PC-9 (cell line): ENCODE results near the gene RFTN1.

Source experiments
- EZH2 ChIP-seq: fragments of 200-600 bp; sonication (generic); IDR thresholded peaks from 2 replicates; pipeline ENCODE4 v1.8.0; 2017; ENCODE audit warnings: antibody characterized with exemption, low read depth
- TF ChIP-seq, protein P1 (sequence below): fragments of 200-600 bp; sonication (generic); conservative IDR thresholded peaks from 2 replicates; pipeline ENCODE4 v1.6.1; 2017; ENCODE audit warnings: mixed run types, antibody characterized with exemption, mild to moderate bottlenecking, moderate library complexity

DNA sequence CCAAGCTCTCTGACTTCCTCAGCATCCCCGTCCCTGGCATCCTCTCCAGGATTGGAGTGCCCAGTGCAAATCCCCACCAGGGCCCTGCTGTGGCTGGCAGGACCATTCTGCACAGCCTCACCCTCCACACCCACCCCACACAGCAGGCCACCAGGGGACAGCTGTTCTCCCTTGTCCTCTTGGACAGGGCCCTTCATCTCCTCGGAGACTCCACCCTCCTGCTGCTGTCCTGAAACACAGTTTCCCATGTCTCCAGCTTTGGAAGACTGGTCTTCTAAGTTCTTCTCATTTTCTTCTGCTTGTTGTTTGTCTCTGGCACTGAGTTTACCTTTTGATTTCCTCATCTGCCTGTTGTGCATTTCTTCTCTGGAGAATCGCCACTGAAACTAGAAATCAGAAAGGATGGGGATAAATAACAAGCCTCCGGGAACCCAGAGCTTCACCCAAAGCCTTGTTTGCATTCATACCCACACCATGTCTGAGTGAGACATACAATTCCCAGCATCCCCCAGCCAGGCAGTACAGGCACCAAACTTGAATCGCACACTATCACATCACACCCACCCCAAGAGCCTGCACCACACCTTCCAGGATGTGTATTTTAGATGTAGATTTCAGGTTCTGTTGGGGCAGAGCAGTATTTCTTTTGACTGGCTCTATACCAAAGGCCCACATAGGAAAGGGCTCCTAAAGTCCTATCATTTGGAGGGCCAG is 196.5 kb downstream of the RFTN1 start:
- TF ChIP-seq, protein P1, sequence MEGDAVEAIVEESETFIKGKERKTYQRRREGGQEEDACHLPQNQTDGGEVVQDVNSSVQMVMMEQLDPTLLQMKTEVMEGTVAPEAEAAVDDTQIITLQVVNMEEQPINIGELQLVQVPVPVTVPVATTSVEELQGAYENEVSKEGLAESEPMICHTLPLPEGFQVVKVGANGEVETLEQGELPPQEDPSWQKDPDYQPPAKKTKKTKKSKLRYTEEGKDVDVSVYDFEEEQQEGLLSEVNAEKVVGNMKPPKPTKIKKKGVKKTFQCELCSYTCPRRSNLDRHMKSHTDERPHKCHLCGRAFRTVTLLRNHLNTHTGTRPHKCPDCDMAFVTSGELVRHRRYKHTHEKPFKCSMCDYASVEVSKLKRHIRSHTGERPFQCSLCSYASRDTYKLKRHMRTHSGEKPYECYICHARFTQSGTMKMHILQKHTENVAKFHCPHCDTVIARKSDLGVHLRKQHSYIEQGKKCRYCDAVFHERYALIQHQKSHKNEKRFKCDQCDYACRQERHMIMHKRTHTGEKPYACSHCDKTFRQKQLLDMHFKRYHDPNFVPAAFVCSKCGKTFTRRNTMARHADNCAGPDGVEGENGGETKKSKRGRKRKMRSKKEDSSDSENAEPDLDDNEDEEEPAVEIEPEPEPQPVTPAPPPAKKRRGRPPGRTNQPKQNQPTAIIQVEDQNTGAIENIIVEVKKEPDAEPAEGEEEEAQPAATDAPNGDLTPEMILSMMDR: no peak
- TF ChIP-seq EZH2: no peak
